ENCODE measurements around the gene UBAC2. TPM values are rescaled to one million over a fixed set of nuclear protein-coding genes. Genes with fewer than 3 reads are reported as not detected.

UBAC2 gene
- total RNA-seq, 4 donors from 2014 or later: 43.5 to 59.6 (median 52.0) TPM

DNA sequence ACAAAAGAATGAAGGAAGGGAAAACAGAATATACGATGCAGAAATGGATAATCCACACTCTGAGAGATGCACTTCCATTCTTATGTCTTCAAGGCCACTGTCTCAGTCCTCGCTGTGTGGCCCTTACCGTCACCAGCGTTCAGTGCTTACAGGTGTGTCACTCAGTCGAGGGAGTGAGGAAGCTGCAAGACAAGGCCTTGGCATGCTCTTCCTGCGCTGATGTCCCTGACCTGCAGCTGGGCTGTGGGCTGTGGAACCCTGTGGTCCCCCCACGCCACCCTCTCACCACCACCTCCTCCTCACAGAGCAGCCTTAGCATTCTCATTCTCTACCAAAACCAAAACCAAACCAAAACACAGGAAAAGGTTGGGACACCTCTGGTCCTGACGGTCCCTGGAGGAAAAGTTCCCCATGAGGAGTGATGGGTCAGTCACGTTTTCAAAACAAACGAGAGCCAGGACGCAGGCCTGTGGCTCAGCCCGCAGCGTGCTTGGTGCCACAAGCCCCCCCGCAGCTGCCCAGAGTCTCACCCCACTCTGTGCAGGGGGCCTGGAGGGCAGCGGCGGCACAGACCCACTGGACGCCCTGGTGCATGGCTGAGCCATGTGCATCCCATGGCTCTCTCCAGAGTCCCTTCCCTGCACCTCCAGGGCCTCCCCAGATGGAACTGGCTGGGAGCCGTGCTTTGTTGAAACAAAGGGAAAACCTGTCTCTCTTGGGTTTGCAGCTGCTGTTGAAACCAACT, 154.8 kb downstream of the UBAC2 start:
- WGBS, 2 donors: 90% methylated on average over 18 of the region's 18 CpGs
- H3K27ac ChIP-seq: peak overlapping the region in 3 of 4 donors; percentile 67 to 87 (median 79)

GRCh38 chr13:99356012-99356261, 155.3 kb downstream of the UBAC2 start:
- Histone ChIP-seq H3K27me3 (no peaks in the 10 kb centered on the region), H3K4me3 (peak overlapping the region in 1 of 4 donors; percentile 14), H3K4me1 (peaks cover 0 to 24% (median 18%) of the 10 kb centered on the region in 4 donors), H3K9me3 (no peaks in the 10 kb centered on the region), H3K27ac (peak overlapping the region in 3 of 4 donors; percentile 67 to 87 (median 79)), H3K36me3 (peaks cover 0 to 26% (median 0%) of the 10 kb centered on the region in 3 donors)
- no peak for DNase-seq (ENCODE audit: low spot score in 2 of 2)
- 18 to 29% methylated on average over 1 of the region's 1 CpG for WGBS, 2 donors
- TF ChIP-seq EP300 (IDR thresholded peaks at IDR 0.05): no peak
- TF ChIP-seq CTCF (IDR thresholded peaks at IDR 0.05): no peak
- TF ChIP-seq POLR2A (IDR thresholded peaks at IDR 0.05): no peak

More for the DNA sequence above, 154.8 kb downstream of the UBAC2 start:
- Histone ChIP-seq H3K4me1 (peaks cover 0 to 24% (median 18%) of the 10 kb centered on the region in 4 donors), H3K9me3 (no peaks in the 10 kb centered on the region), H3K4me3 (no peak overlapping the region), H3K36me3 (peaks cover 0 to 23% (median 0%) of the 10 kb centered on the region in 3 donors), H3K27me3 (no peaks in the 10 kb centered on the region)
- no peak for DNase-seq (ENCODE audit: low spot score in 2 of 2)
- TF ChIP-seq POLR2A (IDR thresholded peaks at IDR 0.05) (no peak), CTCF (IDR thresholded peaks at IDR 0.05) (no peak), EP300 (IDR thresholded peaks at IDR 0.05) (no peak)

GRCh38 chr13:99356262-99357091, 155.8 kb downstream of the UBAC2 start:
- TF ChIP-seq EP300 (IDR thresholded peaks at IDR 0.05) (peak in 1 of 2 donors; percentile 43), POLR2A (IDR thresholded peaks at IDR 0.05) (no peak)
- Histone ChIP-seq H3K27me3 (no peaks in the 10 kb centered on the region), H3K36me3 (peaks cover 0 to 26% (median 0%) of the 10 kb centered on the region in 3 donors), H3K9me3 (no peaks in the 10 kb centered on the region), H3K27ac (peak overlapping the region in 3 of 4 donors; percentile 67 to 87 (median 79)), H3K4me3 (peak overlapping the region in 2 of 4 donors; percentile 4 to 14), H3K4me1 (peaks cover 0 to 24% (median 18%) of the 10 kb centered on the region in 4 donors)
- 33 to 36% methylated on average over 10 of the region's 10 CpGs for WGBS, 2 donors
- DNase-seq (ENCODE audit: low spot score in 2 of 2): peak in 1 of 2 donors; percentile 30

DNA sequence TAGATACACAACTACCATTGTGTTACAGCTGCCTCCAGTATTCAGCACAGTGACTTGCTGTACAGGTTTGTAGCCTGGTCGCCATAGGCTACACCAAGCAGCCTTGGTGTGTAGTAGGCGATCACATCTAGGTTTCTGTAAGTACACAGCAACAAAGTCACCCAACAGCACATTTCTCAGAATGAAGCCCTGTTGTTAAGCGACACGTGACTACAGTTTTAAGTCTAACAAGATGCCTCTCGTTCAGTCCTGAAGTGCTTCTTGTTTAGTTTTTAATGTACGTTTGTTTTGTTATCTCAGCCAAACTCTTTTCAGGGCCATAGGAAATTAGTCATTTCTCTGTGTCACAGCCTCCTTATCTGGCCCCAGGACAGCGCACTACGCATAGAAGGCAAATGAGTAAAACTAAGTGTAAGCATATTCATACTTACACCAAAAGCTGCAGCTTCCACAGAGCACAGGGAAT, 156.5 kb downstream of the UBAC2 start:
- peaks cover 0 to 29% (median 0%) of the 10 kb centered on the region in 3 donors for H3K36me3 ChIP-seq
- H3K27me3 ChIP-seq: no peaks in the 10 kb centered on the region
- no peak overlapping the region for H3K4me3 ChIP-seq
- peaks cover 0 to 24% (median 18%) of the 10 kb centered on the region in 4 donors for H3K4me1 ChIP-seq
- H3K9me3 ChIP-seq: no peaks in the 10 kb centered on the region
- TF ChIP-seq POLR2A (IDR thresholded peaks at IDR 0.05) (no peak), EP300 (IDR thresholded peaks at IDR 0.05) (no peak)
- DNase-seq (ENCODE audit: low spot score in 2 of 2): no peak
- H3K27ac ChIP-seq: peak overlapping the region in 3 of 4 donors; percentile 67 to 87 (median 79)
- WGBS, 2 donors: 79 to 82% methylated on average over 8 of the region's 8 CpGs

- 92 to 94% methylated on average over 6 of the region's 6 CpGs for WGBS, 2 donors
- TF ChIP-seq POLR2A (IDR thresholded peaks at IDR 0.05) (no peak), EP300 (IDR thresholded peaks at IDR 0.05) (no peak), CTCF (IDR thresholded peaks at IDR 0.05) (no peak)
These were observed 157.3 kb downstream of the UBAC2 start for GRCh38 chr13:99357941-99358340.

More at GRCh38 chr13:99357941-99358340, 157.3 kb downstream of the UBAC2 start:
- Histone ChIP-seq H3K27me3 (no peaks in the 10 kb centered on the region), H3K27ac (peak overlapping the region in 2 of 4 donors; percentile 79 to 87), H3K36me3 (peaks cover 0 to 29% (median 0%) of the 10 kb centered on the region in 3 donors), H3K9me3 (no peaks in the 10 kb centered on the region), H3K4me1 (peaks cover 0 to 24% (median 18%) of the 10 kb centered on the region in 4 donors), H3K4me3 (no peak overlapping the region)
- DNase-seq (ENCODE audit: low spot score in 2 of 2): no peak

Measured in tibial nerve (tissue), 4 donors.